ENCODE measurements around the gene CAV1.

DNA sequence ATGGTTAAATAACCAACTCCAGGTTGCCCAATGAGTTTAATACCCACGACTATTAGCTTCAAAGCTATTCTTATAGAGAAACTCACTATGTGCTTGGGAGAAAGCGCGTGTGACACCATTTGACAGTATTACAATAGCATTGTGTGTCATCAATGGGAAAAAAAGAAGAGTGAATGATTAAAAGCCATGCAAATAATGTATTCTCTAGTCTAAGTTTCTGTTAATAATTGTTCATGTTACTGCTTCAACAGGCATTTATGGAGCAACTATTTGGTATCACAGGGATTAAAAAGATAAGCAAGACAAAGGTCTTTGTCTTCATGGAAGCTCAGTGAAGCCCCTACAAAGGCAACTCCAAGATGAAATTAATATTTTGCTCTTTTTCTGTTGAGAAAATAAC is 47.2 kb downstream of the CAV1 start:
- TF ChIP-seq, protein P1, sequence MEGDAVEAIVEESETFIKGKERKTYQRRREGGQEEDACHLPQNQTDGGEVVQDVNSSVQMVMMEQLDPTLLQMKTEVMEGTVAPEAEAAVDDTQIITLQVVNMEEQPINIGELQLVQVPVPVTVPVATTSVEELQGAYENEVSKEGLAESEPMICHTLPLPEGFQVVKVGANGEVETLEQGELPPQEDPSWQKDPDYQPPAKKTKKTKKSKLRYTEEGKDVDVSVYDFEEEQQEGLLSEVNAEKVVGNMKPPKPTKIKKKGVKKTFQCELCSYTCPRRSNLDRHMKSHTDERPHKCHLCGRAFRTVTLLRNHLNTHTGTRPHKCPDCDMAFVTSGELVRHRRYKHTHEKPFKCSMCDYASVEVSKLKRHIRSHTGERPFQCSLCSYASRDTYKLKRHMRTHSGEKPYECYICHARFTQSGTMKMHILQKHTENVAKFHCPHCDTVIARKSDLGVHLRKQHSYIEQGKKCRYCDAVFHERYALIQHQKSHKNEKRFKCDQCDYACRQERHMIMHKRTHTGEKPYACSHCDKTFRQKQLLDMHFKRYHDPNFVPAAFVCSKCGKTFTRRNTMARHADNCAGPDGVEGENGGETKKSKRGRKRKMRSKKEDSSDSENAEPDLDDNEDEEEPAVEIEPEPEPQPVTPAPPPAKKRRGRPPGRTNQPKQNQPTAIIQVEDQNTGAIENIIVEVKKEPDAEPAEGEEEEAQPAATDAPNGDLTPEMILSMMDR (IDR thresholded peaks at IDR 0.05): no peak
- TF ChIP-seq POLR2A (IDR thresholded peaks at IDR 0.05): no peak

All from testis (tissue), 2 donors.